ENCODE data around the gene HES2.

The HES2 gene, protein sequence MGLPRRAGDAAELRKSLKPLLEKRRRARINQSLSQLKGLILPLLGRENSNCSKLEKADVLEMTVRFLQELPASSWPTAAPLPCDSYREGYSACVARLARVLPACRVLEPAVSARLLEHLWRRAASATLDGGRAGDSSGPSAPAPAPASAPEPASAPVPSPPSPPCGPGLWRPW

DNA sequence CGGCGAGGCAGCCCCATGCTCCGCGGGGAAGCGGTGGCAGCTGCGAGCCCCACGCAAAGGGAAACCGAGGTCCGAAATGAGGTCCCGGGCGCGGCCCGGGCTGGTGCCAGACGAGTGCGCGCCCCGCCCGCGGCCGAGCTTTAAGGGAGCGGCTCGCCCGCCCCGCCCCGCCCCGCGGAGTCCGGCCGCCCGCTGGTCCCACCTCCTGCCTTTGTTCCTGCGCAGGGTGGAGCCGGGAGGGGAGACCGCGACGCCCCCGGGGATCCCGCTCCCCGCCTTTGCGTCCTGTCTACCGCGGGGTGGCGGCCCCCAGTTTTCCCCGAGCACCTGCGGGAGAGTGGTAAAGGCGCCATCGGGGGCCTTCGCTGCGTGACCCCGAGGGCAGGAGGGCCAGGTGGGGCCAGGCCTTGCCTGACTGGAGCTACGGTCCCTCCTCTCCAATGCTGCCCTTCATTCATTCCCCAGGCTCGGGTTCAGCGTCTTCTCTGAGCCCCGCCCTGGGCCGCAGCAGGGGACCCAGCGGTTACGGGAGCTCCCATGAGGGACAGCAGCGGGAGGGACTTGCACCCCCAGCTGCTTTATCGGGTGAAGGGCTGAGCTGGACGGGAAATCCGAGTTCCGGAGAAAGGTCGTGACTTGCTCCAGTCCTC is at the start of gene HES2:
Gene HES2, minus strand, starts transcription at position 116 of the 650 bp plus-strand sequence. Its CDS starts 99 bp downstream, at position 17.
- TF ChIP-seq, protein P1, sequence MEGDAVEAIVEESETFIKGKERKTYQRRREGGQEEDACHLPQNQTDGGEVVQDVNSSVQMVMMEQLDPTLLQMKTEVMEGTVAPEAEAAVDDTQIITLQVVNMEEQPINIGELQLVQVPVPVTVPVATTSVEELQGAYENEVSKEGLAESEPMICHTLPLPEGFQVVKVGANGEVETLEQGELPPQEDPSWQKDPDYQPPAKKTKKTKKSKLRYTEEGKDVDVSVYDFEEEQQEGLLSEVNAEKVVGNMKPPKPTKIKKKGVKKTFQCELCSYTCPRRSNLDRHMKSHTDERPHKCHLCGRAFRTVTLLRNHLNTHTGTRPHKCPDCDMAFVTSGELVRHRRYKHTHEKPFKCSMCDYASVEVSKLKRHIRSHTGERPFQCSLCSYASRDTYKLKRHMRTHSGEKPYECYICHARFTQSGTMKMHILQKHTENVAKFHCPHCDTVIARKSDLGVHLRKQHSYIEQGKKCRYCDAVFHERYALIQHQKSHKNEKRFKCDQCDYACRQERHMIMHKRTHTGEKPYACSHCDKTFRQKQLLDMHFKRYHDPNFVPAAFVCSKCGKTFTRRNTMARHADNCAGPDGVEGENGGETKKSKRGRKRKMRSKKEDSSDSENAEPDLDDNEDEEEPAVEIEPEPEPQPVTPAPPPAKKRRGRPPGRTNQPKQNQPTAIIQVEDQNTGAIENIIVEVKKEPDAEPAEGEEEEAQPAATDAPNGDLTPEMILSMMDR (IDR thresholded peaks at IDR 0.05; ENCODE audit: borderline replicate concordance, control extremely low read depth, extremely low read depth, insufficient read depth, missing control alignments) = no peak
- DNase-seq (ENCODE audit: low spot score) = peak; percentile 63
- in situ Hi-C loops (cut with MboI; ENCODE audit: low sequenced_read_pairs, unreplicated experiment) = no loop called here

DNA sequence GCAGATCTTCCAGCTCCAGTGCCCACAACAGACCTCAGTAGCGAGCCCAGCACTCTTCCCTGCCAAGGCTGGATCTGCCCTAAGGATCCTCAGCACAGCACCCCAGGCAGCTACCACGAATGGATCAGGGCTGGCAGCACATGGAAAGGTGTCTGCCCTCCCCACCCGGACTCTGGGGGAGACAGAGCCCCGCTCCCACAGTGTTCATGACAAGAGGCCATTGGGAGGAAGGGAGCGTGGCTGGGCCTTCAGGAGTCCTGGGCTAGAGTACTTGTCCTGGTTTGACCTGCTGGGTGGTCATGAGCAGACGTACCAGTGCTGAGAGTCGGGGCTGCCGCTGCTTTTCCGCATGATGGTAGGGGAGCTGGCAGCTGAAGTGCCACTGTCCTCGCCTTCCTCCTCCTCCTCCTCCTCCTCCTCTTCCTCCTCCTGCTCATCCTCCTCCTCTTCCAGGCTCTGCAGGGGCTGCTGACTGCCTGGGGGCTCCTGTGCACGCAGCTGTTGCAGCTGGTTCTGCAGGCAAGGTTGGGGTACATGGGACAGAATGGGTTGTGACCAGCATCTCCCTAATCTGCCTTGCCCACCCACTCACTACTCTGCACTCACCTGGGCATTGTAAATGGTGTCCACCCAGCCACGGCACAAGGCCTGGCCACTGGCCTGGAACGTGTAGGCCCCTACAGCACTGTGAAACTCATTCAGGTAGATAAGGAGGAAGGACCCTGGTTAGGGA is 49.2 kb upstream of the HES2 start:
- in situ Hi-C loops (cut with MboI; ENCODE audit: low sequenced_read_pairs, unreplicated experiment) = no loop called here
- no peak for DNase-seq (ENCODE audit: low spot score)
- TF ChIP-seq, protein P1 (IDR thresholded peaks at IDR 0.05; ENCODE audit: borderline replicate concordance, control extremely low read depth, extremely low read depth, insufficient read depth, missing control alignments) = no peak

DNA sequence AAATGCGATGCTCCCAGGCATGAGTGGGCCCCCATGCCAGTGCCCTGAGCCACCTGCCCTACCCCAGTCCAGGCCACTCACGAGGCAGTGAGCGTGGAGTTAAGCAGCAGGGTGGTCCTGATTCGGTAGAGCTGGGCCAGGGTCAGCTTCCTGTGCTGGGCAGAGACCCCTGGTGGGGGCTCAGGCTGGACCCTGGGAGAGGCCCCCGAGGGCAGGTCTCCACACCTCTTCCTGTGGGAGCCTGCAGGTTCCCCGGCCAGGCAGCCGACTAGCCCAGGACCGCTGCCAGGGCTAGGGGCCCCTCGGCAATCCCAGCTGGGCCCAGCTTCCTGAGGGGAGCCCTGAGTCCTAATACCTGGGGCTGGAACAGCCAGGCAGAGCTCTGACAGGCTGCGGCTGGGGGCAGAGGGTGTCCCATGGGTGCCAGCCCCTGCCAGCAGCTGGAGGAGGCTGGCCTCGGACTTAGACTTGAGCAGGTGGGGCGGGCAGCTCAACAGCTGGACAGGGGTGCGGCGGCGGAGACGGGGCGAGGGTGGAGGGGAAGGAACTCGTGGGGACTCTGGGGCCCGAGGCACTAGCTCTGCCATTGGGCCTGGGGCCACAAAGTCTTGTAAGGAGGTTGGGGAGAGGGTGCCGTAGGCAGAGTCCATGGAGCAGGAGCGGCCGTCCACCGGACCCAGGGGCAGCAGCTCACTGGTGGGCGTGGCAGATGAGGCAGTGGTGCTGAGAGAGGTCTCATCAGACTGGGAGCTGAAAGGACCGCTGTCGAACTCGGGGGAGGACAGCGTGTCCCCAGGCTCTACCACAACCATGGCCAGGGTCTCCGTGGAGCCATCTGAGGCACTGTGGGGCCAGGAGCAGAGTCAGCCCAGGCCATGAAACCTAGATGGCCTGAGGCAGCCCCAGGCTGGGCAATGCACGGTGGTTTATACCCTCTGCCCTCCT is 48.3 kb upstream of the HES2 start:
- TF ChIP-seq, protein P1 (IDR thresholded peaks at IDR 0.05; ENCODE audit: borderline replicate concordance, control extremely low read depth, extremely low read depth, insufficient read depth, missing control alignments) = no peak
- no peak for DNase-seq (ENCODE audit: low spot score)
- in situ Hi-C loops (cut with MboI; ENCODE audit: low sequenced_read_pairs, unreplicated experiment) = no loop called here

DNA sequence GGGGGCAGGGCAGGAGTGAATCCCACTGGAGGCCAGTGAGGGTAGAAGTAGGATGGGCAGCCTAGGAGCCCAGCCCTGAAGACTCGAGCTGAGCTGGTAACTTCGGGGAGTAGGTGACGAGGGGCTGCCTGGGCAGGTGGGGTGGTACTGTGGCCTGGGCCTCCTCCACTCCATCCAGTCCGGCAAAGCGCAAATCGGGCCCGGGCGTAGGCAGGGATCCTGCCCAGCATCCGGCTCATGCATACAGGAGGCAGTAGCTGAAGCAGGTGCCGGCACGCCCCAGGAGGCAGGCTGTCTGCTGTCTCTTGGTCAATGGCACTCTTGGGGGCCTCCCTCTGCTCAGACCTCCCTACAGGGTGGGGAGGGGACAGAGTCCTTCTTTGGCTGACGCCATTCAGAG is 47.5 kb upstream of the HES2 start:
- TF ChIP-seq, protein P1 (IDR thresholded peaks at IDR 0.05; ENCODE audit: borderline replicate concordance, control extremely low read depth, extremely low read depth, insufficient read depth, missing control alignments) = no peak
- no peak for DNase-seq (ENCODE audit: low spot score)
- in situ Hi-C loops (cut with MboI; ENCODE audit: low sequenced_read_pairs, unreplicated experiment) = no loop called here

DNA sequence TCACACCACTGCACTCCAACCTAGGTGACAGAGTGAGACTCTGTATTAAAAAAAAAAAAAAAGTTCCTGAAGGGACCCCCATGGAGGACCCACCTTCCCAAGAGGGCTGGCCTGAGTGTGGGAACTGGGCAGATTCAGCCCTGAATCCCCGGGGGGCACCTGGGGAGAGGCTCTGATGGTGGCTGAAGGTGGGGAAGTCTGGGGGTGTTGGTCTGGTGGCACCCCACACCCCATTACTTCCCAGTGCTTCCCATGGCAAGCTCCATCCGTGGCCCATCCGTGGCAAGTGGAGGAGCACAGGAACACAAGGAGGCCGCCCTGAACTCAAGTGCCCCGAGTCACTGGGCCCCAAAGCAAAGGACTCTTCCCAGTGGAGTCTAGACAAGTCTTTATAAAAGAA is 47.0 kb upstream of the HES2 start:
- no peak for DNase-seq (ENCODE audit: low spot score)
- TF ChIP-seq, protein P1 (IDR thresholded peaks at IDR 0.05; ENCODE audit: borderline replicate concordance, control extremely low read depth, extremely low read depth, insufficient read depth, missing control alignments) = no peak
- in situ Hi-C loops (cut with MboI; ENCODE audit: low sequenced_read_pairs, unreplicated experiment) = no loop called here

DNA sequence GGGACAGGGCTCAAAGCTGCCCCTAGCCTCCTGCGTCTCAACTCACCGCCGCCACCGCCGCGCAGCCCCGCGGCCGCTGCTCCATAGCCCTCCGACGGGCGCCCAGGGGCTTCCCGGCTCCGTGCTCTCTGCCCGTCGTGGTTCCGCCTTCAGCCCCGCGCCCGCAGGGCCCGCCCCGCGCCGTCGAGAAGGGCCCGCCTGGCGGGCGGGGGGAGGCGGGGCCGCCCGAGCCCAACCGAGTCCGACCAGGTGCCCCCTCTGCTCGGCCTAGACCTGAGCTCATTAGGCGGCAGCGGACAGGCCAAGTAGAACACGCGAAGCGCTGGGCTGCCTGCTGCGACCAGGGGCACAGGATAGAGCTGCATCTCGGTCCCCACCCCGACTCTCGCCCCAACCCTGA is 46.3 kb upstream of the HES2 start, which contains the start of gene TNFRSF25:
Gene TNFRSF25, minus strand, starts transcription at position 151 of the 400 bp plus-strand sequence. Its CDS starts 66 bp downstream, at position 85.
- DNase-seq (ENCODE audit: low spot score) = no peak
- in situ Hi-C loops (cut with MboI; ENCODE audit: low sequenced_read_pairs, unreplicated experiment) = no loop called here
- TF ChIP-seq, protein P1 (IDR thresholded peaks at IDR 0.05; ENCODE audit: borderline replicate concordance, control extremely low read depth, extremely low read depth, insufficient read depth, missing control alignments) = no peak

Measured in GM13976 (cell line).